Fibroblast of skin of back (primary cell): ENCODE data around the gene PDZD2.
"Not testable (repeated sequence)": the region's sequence is repeated elsewhere in the genome, so short reads cannot be mapped to it uniquely, and the experiment has no call there.

Experiments used
- DNase-seq: peaks from one replicate; pipeline ENCODE4 v3.0.0-alpha.2; 2013

Gene PDZD2

GRCh38 chr5:31638345-31638744 lies 586 bp upstream of the PDZD2 start:
- no peak for DNase-seq

- no peak for DNase-seq
Measured at GRCh38 chr5:31639481-31640411, 815 bp downstream of the PDZD2 start.

DNA sequence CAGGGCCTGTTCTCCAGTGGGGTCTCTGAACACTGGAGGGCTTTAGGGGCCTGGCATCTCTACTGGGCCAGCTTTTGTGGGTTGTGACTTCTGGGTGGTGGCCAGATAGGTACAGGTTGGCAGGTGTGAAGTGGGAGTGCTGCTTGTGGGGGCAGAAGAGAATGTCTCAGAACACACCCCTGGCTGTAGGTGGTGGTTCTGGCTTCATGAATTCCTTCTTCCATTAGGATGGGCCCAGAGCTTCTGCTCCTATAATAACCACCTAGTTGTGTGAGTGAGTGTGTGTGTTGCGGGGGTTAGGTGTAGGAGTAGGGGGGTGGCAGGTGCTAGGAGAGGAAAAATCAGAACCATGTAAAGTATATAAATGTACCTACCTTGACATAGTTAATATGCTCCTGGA lies 1.6 kb downstream of the PDZD2 start:
- DNase-seq, result no peak

GRCh38 chr5:31641059-31641458 lies 2.1 kb downstream of the PDZD2 start:
- DNase-seq, result no peak

DNA sequence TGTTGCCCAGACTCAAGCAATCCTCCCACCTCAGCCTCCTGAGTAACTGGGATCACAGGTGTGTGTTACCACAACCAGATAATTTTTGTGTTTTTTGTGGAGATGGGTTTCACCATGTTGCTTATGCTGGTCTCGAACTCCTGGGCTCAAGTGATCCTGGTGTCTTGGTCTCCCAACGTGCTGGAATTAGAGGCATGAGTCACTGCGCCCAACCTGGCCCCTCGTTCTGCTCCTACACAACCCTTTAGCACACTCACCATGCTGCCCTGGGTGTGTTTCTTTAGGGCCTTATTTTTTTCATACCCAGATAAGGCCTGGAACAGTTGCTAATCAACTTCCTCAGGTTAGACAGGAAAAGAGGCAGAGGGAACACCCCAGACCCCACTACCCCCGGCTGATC lies 2.6 kb downstream of the PDZD2 start:
- DNase-seq, result no peak

- DNase-seq, result no peak
Measured at GRCh38 chr5:31645420-31646081, 6.6 kb downstream of the PDZD2 start.

- no peak for DNase-seq
Measured at GRCh38 chr5:31648326-31648725, 9.4 kb downstream of the PDZD2 start.

- no peak for DNase-seq
Measured at GRCh38 chr5:31651241-31651640, 12.3 kb downstream of the PDZD2 start.

DNA sequence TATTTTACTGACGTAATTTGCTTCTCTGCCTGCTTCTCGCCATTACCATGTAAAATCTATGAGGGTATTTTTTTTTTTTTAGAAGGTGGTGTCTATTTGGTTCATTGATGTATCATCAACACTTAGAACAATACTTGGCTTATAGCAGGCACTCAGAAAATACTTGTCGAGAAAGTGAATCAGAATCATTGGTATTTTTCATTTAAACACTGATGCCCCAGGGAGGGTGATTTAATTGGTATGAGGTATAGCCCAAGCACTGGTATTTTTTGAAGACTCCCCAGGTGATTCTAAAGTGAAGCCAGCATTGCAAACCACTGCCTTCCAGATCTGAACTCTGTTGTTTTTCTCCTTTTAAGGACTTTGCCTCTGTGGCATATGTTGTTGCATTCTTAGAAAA lies 16.6 kb downstream of the PDZD2 start:
- no peak for DNase-seq

DNA sequence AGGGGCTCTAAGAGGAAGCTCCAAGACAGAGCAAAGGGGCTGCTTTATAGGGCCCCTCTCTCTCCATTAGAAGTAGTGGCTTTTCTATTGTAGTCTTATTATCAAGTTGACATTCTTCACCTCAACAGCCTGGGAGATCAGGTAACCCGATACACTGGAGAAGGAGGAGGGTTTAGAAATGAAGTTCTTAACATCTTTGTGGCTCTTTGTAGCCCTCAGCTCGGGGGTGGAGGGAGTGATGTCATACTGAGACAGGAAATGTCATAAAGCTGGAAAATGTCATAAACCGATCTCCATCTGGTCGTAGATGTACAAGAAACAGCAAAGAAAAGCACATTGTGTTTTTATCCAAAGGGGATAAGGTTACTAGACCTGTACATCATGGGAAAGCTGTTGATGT lies 17.9 kb downstream of the PDZD2 start:
- no peak for DNase-seq

GRCh38 chr5:31657315-31657979 lies 18.5 kb downstream of the PDZD2 start:
- DNase-seq, result no peak

DNA sequence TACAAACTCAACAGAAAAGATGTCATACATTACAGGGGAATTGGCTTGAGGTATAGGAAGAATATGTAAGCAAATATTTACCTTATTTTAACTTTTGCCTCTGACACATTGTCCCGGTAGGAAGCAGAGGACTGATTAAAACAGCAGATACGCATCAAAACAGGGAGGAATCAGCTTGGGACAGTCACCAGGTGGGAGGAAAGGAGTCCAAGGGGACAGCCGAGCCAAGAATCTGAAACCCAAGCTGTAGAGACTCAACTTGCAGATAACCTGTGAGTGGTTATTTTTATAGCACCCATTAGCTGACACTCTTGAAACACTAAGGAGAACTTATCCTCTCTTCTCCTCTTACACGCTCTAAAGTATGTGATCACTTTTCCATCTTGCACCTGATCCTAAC lies 22.3 kb downstream of the PDZD2 start:
- no peak for DNase-seq

DNA sequence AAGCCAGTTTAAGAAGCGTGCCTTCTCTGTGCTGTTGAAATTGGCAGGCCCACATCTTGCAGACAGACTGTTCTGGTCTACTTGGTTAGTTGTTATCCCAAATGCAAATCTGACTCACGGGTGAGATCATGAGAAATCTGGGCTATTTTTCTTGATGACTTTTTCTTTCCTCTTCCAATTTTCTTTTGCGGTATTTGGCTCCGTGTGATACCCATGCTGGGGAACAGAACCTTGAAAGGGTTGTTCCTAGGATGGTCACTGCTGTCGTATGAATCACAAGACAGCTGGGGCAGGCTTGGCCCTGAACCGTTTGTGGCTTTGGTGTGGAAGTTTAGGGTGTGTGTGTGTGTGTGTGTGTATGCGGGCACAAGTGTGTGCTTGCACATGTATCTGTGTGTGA lies 24.6 kb downstream of the PDZD2 start:
- DNase-seq, result peak; percentile 68

DNA sequence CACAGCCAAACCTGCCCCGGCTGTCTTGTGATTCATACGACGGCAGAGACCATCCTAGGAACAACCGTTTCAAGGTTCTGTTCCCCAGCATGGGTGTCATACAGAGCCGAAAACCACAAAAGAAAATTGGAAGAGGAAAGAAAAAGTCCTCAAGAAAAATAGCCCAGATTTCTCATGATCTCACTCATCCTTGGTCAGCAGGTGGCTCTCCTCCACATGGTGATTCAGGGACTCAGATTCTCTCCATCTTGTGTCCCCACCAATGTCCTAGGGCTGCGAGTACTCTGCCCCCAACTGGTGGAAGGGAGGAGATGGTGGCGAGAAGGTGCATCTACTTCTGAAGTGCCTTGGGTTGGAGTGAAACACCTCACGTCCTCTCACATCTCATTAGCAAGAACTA lies 25.6 kb downstream of the PDZD2 start:
- DNase-seq, result peak; percentile 15

DNA sequence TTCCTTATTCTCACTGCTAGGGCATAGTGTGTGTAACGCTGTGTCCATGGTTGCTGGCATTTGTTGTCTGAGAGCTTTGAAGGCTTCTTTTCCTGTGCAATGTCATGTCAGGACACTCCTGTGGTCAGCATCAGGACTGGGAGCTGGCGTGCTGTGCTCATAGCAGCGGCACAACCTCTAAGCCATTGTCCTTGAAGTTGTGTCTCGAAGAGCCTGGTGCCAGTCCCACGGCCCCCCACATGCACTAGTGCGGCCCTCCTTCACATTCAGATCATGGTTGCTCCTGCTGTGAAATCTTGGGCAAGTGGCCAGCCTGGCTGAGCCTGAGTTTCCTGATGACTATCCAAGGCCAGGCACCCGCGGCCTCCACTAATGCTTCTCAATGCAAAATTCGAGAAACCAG lies 32.4 kb downstream of the PDZD2 start:
- DNase-seq, result no peak

DNA sequence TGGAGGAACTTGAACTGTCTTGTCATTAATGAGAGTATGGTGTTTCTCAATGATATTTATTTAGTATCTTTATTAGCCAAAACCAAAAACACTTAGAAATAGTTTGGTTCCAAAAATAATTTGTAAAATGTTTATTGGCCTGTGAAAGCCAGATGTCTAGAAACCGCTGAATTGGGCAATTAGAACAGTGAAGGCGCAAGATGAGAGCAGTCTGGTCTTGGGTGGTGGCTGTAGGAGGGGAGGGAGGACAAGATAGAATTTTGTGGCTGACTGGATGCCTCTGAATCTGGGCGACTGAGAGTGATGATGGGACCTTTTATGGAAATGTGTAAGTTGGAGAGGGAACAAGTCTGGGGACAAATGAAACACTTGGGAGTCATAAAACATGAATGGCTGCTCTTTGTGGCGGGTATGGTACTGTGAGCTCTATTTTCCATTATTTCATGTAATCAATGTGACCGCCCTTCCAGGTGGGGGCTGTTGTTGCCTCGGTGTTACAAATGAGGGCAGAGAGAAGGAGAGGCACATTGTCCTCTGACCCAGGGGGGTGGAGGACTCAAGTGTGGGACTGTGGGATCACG lies 35.5 kb downstream of the PDZD2 start:
- no peak for DNase-seq

GRCh38 chr5:31675472-31675871 lies 36.5 kb downstream of the PDZD2 start:
- no peak for DNase-seq

- DNase-seq, result no peak
Measured at GRCh38 chr5:31678180-31678579, 39.2 kb downstream of the PDZD2 start.

- DNase-seq, result no peak
Measured at GRCh38 chr5:31680528-31680927, 41.6 kb downstream of the PDZD2 start.

GRCh38 chr5:31682025-31682424 lies 43.1 kb downstream of the PDZD2 start:
- no peak for DNase-seq

DNA sequence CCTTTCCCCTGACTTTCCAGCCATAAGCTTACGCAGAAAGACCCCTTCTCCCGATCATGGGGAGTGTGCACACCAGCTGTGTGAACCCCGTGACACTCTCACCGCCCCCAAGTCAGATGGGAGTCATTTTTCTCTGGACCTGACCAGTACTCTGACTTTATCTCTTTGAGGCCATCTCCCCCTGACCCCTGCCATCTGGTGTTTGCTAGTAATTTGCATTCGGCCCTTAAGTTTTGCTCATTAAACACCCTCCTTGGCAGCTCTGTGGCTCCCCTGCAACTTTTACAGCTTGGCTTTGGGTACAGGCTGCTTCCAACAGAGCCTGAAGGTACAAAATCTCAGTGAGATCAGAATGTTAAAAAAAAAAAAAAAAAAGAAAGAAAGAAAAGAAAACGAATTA lies 43.9 kb downstream of the PDZD2 start:
- DNase-seq, result no peak

DNA sequence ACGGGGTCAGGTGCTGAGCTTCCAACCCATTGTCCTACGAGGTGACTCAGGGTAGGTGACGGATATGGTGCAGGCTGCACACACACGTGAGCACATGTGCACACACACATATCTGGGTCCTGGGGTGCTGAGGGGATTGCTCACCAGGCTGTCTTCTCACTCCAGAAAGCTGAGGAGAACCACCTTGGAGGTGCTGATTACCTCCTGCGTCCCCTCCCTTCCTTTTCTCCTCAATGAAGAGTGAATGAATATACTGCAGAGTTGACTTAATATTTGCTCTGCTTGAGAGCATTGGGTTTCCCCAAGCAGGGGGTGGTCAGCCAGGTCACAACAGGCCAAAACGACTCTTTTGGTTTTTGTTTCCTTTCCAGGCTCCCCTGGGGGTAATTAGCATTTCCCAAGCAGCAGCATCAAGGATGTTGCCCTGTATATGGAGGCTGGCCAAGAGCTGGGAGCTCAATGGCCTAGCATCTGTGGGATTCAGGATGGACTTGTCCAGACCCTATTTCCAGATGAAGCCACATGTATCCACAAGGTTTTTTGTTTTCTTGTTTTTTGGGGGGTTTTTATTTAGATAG lies 49.7 kb downstream of the PDZD2 start:
- DNase-seq, result no peak

GRCh38 chr5:31691408-31691807 lies 52.5 kb downstream of the PDZD2 start:
- not testable (repeated sequence) for DNase-seq
